Ectodermal cell (in vitro differentiated cells): ENCODE results near the gene CELF2.

Source experiments
- H3K27ac ChIP-seq: 2 replicates; pipeline ENCODE4 v1.7.0; 2013; ENCODE audit warnings: mild to moderate bottlenecking, low read depth, low read length; ENCODE audit not compliant: insufficient read depth, poor library complexity, severe bottlenecking
- H3K27me3 ChIP-seq: 2 replicates; pipeline ENCODE4 v1.7.0; 2013; ENCODE audit warnings: mild to moderate bottlenecking, low read length; ENCODE audit not compliant: insufficient read depth, control insufficient read depth, poor library complexity, severe bottlenecking
- H3K36me3 ChIP-seq: one replicate; pipeline ENCODE4 v1.7.0; 2013; ENCODE audit warnings: low read length; ENCODE audit not compliant: control insufficient read depth, insufficient read depth
- H3K4me1 ChIP-seq: one replicate; pipeline ENCODE4 v1.7.0; 2013; ENCODE audit warnings: low read length; ENCODE audit not compliant: control insufficient read depth, insufficient read depth
- H3K4me3 ChIP-seq: 2 replicates; pipeline ENCODE4 v1.7.0; 2013; ENCODE audit warnings: low read depth, low read length, control low read depth; ENCODE audit not compliant: insufficient read depth
- H3K9me3 ChIP-seq: 2 replicates; pipeline ENCODE4 v1.7.0; 2013; ENCODE audit warnings: mild to moderate bottlenecking, low read length, moderate library complexity; ENCODE audit not compliant: control insufficient read depth
- WGBS, 2 experiments: methylation state at CpG; one replicate each; pipeline ENCODE4 v1.1.7; 2013; ENCODE audit warnings: missing lambda C conversion rate in 2 of 2; 5-methylcytosine and 5-hydroxymethylcytosine counted together

CELF2 gene

GRCh38 chr10:11138314-11139033 lies 120.8 kb downstream of the CELF2 start:
- 92 to 93% methylated on average over 9 of the region's 9 CpGs for WGBS, 2 experiments
- Histone ChIP-seq H3K27me3 (no peaks in the 10 kb centered on the region), H3K4me1 (peaks cover 8% of the 10 kb centered on the region), H3K4me3 (no peak overlapping the region), H3K27ac (no peak overlapping the region), H3K9me3 (no peaks in the 10 kb centered on the region), H3K36me3 (no peaks in the 10 kb centered on the region)

GRCh38 chr10:11140963-11141362 lies 123.3 kb downstream of the CELF2 start:
- Histone ChIP-seq H3K9me3 (no peaks in the 10 kb centered on the region), H3K27me3 (no peaks in the 10 kb centered on the region), H3K4me3 (no peak overlapping the region), H3K4me1 (no peaks in the 10 kb centered on the region), H3K27ac (no peak overlapping the region), H3K36me3 (no peaks in the 10 kb centered on the region)
- WGBS, 2 experiments: 92 to 94% methylated on average over 6 of the region's 6 CpGs

- Histone ChIP-seq H3K27ac (no peak overlapping the region), H3K9me3 (no peaks in the 10 kb centered on the region), H3K4me1 (no peaks in the 10 kb centered on the region), H3K36me3 (no peaks in the 10 kb centered on the region), H3K27me3 (no peaks in the 10 kb centered on the region), H3K4me3 (no peak overlapping the region)
- 88 to 90% methylated on average over 2 to 3 of the region's 3 CpGs for WGBS, 2 experiments
These were observed 124.0 kb downstream of the CELF2 start for GRCh38 chr10:11141571-11142091.

GRCh38 chr10:11142777-11143176 lies 125.1 kb downstream of the CELF2 start:
- H3K27ac ChIP-seq: no peak overlapping the region
- no peaks in the 10 kb centered on the region for H3K27me3 ChIP-seq
- WGBS, 2 experiments: 86 to 93% methylated on average over 8 of the region's 8 CpGs
- no peaks in the 10 kb centered on the region for H3K36me3 ChIP-seq
- no peak overlapping the region for H3K4me3 ChIP-seq
- H3K9me3 ChIP-seq: no peaks in the 10 kb centered on the region
- H3K4me1 ChIP-seq: peaks cover 2% of the 10 kb centered on the region

GRCh38 chr10:11143242-11143641 lies 125.6 kb downstream of the CELF2 start:
- H3K4me3 ChIP-seq: no peak overlapping the region
- H3K9me3 ChIP-seq: no peaks in the 10 kb centered on the region
- no peaks in the 10 kb centered on the region for H3K36me3 ChIP-seq
- H3K27ac ChIP-seq: no peak overlapping the region
- WGBS, 2 experiments: 85 to 87% methylated on average over 5 of the region's 5 CpGs
- H3K4me1 ChIP-seq: peaks cover 6% of the 10 kb centered on the region
- no peaks in the 10 kb centered on the region for H3K27me3 ChIP-seq

- 77 to 83% methylated on average over 9 to 10 of the region's 11 CpGs for WGBS, 2 experiments
- no peak overlapping the region for H3K4me3 ChIP-seq
- H3K9me3 ChIP-seq: no peaks in the 10 kb centered on the region
- H3K27ac ChIP-seq: no peak overlapping the region
- H3K27me3 ChIP-seq: no peaks in the 10 kb centered on the region
- no peaks in the 10 kb centered on the region for H3K36me3 ChIP-seq
- H3K4me1 ChIP-seq: peaks cover 6% of the 10 kb centered on the region
These were observed 127.2 kb downstream of the CELF2 start for GRCh38 chr10:11144626-11145494.

GRCh38 chr10:11145495-11145855 lies 127.8 kb downstream of the CELF2 start:
- no peaks in the 10 kb centered on the region for H3K9me3 ChIP-seq

GRCh38 chr10:11146402-11147171 lies 128.9 kb downstream of the CELF2 start:
- Histone ChIP-seq H3K27me3 (no peaks in the 10 kb centered on the region), H3K4me1 (peaks cover 6% of the 10 kb centered on the region), H3K9me3 (no peaks in the 10 kb centered on the region), H3K4me3 (no peak overlapping the region), H3K27ac (no peak overlapping the region), H3K36me3 (no peaks in the 10 kb centered on the region)
- 85 to 88% methylated on average over 5 to 6 of the region's 6 CpGs for WGBS, 2 experiments

More at GRCh38 chr10:11145495-11145855, 127.8 kb downstream of the CELF2 start:
- Histone ChIP-seq H3K27ac (no peak overlapping the region), H3K36me3 (no peaks in the 10 kb centered on the region), H3K27me3 (no peaks in the 10 kb centered on the region), H3K4me3 (no peak overlapping the region), H3K4me1 (peaks cover 6% of the 10 kb centered on the region)
- 80 to 89% methylated on average over 2 to 3 of the region's 3 CpGs for WGBS, 2 experiments

GRCh38 chr10:11147722-11148121 lies 130.1 kb downstream of the CELF2 start:
- Histone ChIP-seq H3K27ac (no peak overlapping the region), H3K36me3 (no peaks in the 10 kb centered on the region), H3K9me3 (no peaks in the 10 kb centered on the region), H3K27me3 (no peaks in the 10 kb centered on the region), H3K4me3 (no peak overlapping the region), H3K4me1 (peaks cover 6% of the 10 kb centered on the region)
- 83 to 86% methylated on average over 9 of the region's 9 CpGs for WGBS, 2 experiments
